ENCODE results near the gene OAF. TPM values are rescaled to one million over a fixed set of nuclear protein-coding genes. Genes with fewer than 3 reads are reported as not detected.

OAF gene
- total RNA-seq, 1 experiment from 2014 or later, result 13.8 TPM

GRCh38 chr11:120182790-120183491, 27.9 kb upstream of the OAF start:
- DNase-seq (ENCODE audit: low spot score), result peak; percentile 8
- in situ Hi-C loops (cut with HindIII; ENCODE audit: low sequenced_read_pairs), result no loop called here

GRCh38 chr11:120183701-120184141, 27.1 kb upstream of the OAF start:
- no peak for DNase-seq (ENCODE audit: low spot score)
- in situ Hi-C loops (cut with HindIII; ENCODE audit: low sequenced_read_pairs), result no loop called here

GRCh38 chr11:120184371-120184945, 26.4 kb upstream of the OAF start:
- in situ Hi-C loops (cut with HindIII; ENCODE audit: low sequenced_read_pairs), result no loop called here
- no peak for DNase-seq (ENCODE audit: low spot score)

- no peak for DNase-seq (ENCODE audit: low spot score)
- in situ Hi-C loops (cut with HindIII; ENCODE audit: low sequenced_read_pairs), result no loop called here
Measured at GRCh38 chr11:120184946-120185705, 25.7 kb upstream of the OAF start.

GRCh38 chr11:120185706-120186455, 25.0 kb upstream of the OAF start:
- DNase-seq (ENCODE audit: low spot score), result no peak
- in situ Hi-C loops (cut with HindIII; ENCODE audit: low sequenced_read_pairs), result no loop called here

GRCh38 chr11:120186456-120186773, 24.4 kb upstream of the OAF start:
- in situ Hi-C loops (cut with HindIII; ENCODE audit: low sequenced_read_pairs), result no loop called here
- no peak for DNase-seq (ENCODE audit: low spot score)

GRCh38 chr11:120186774-120187591, 23.8 kb upstream of the OAF start:
- DNase-seq (ENCODE audit: low spot score), result no peak

GRCh38 chr11:120188371-120188770, 22.5 kb upstream of the OAF start:
- no peak for DNase-seq (ENCODE audit: low spot score)
- in situ Hi-C loops (cut with HindIII; ENCODE audit: low sequenced_read_pairs), result no loop called here

More at GRCh38 chr11:120186774-120187591, 23.8 kb upstream of the OAF start:
- in situ Hi-C loops (cut with HindIII; ENCODE audit: low sequenced_read_pairs), result no loop called here

GRCh38 chr11:120188811-120189455, 21.9 kb upstream of the OAF start:
- DNase-seq (ENCODE audit: low spot score), result no peak
- in situ Hi-C loops (cut with HindIII; ENCODE audit: low sequenced_read_pairs), result no loop called here

GRCh38 chr11:120191058-120191457, 19.8 kb upstream of the OAF start:
- in situ Hi-C loops (cut with HindIII; ENCODE audit: low sequenced_read_pairs), result no loop called here

GRCh38 chr11:120192831-120193625, 17.8 kb upstream of the OAF start:
- in situ Hi-C loops (cut with HindIII; ENCODE audit: low sequenced_read_pairs), result no loop called here
- DNase-seq (ENCODE audit: low spot score), result no peak

More at GRCh38 chr11:120191058-120191457, 19.8 kb upstream of the OAF start:
- no peak for DNase-seq (ENCODE audit: low spot score)

- in situ Hi-C loops (cut with HindIII; ENCODE audit: low sequenced_read_pairs), result no loop called here
Measured at GRCh38 chr11:120194166-120194565, 16.7 kb upstream of the OAF start.

GRCh38 chr11:120195601-120196320, 15.1 kb upstream of the OAF start:
- no peak for DNase-seq (ENCODE audit: low spot score)
- in situ Hi-C loops (cut with HindIII; ENCODE audit: low sequenced_read_pairs), result no loop called here

More at GRCh38 chr11:120194166-120194565, 16.7 kb upstream of the OAF start:
- DNase-seq (ENCODE audit: low spot score), result no peak

- in situ Hi-C loops (cut with HindIII; ENCODE audit: low sequenced_read_pairs), result no loop called here
- DNase-seq (ENCODE audit: low spot score), result no peak
Measured at GRCh38 chr11:120196826-120197225, 14.0 kb upstream of the OAF start.

GRCh38 chr11:120197251-120197891, 13.5 kb upstream of the OAF start:
- no peak for DNase-seq (ENCODE audit: low spot score)
- in situ Hi-C loops (cut with HindIII; ENCODE audit: low sequenced_read_pairs), result no loop called here

- no peak for DNase-seq (ENCODE audit: low spot score)
- in situ Hi-C loops (cut with HindIII; ENCODE audit: low sequenced_read_pairs), result no loop called here
Measured at GRCh38 chr11:120197977-120198376, 12.9 kb upstream of the OAF start.

GRCh38 chr11:120198403-120198786, 12.4 kb upstream of the OAF start:
- DNase-seq (ENCODE audit: low spot score), result no peak

More at GRCh38 chr11:120198403-120198786, 12.4 kb upstream of the OAF start:
- in situ Hi-C loops (cut with HindIII; ENCODE audit: low sequenced_read_pairs), result no loop called here

All from G401 (cell line).